Smooth muscle cell (in vitro differentiated cells): ENCODE measurements around the gene C2orf74. TPM values are rescaled to one million over a fixed set of nuclear protein-coding genes. Genes with fewer than 3 reads are reported as not detected.

Experiments used
- DNase-seq: peaks from one replicate; lab custom pipeline; 2025; ENCODE audit not compliant: unreplicated experiment; lab: John Stamatoyannopoulos, UW
- H2AFZ ChIP-seq: fragments of 200-600 bp; sonication (generic); 2 replicates; pipeline ENCODE4 v1.6.0; 2016; ENCODE audit warnings: antibody characterized with exemption, low read depth, mild to moderate bottlenecking
- H3F3A ChIP-seq: fragments of 200-600 bp; sonication (generic); 2 replicates; pipeline ENCODE4 v1.6.0; 2017; ENCODE audit warnings: antibody characterized with exemption, low read depth
- H3K27ac ChIP-seq: fragments of 200-600 bp; sonication (generic); 2 replicates; pipeline ENCODE4 v1.5.1; 2016; ENCODE audit warnings: low read depth, mild to moderate bottlenecking
- H3K27me3 ChIP-seq: fragments of 200-600 bp; sonication (generic); 2 replicates; pipeline ENCODE4 v1.6.1; 2016; ENCODE audit warnings: low read depth, mild to moderate bottlenecking
- H3K36me3 ChIP-seq: fragments of 200-600 bp; sonication (generic); 2 replicates; pipeline ENCODE4 v1.5.1; 2016; ENCODE audit warnings: low read depth
- H3K4me1 ChIP-seq: fragments of 200-600 bp; sonication (generic); 2 replicates; pipeline ENCODE4 v1.5.1; 2016; ENCODE audit warnings: low read depth
- H3K4me2 ChIP-seq: fragments of 200-600 bp; sonication (generic); 2 replicates; pipeline ENCODE4 v1.6.0; 2016; ENCODE audit warnings: mild to moderate bottlenecking
- H3K4me3 ChIP-seq: fragments of 200-600 bp; sonication (generic); 2 replicates; pipeline ENCODE4 v1.5.1; 2016; ENCODE audit warnings: mild to moderate bottlenecking
- H3K79me2 ChIP-seq: fragments of 200-600 bp; sonication (generic); 2 replicates; pipeline ENCODE4 v1.6.0; 2016; ENCODE audit warnings: low read depth, mild to moderate bottlenecking
- H3K9ac ChIP-seq: fragments of 200-600 bp; sonication (generic); 2 replicates; pipeline ENCODE4 v1.6.0; 2016; ENCODE audit warnings: low read depth
- H3K9me3 ChIP-seq: fragments of 200-600 bp; sonication (generic); replicated peaks from 2 replicates; pipeline ENCODE4 v1.5.1; 2016; ENCODE audit warnings: low read depth
- H4K20me1 ChIP-seq: fragments of 200-600 bp; sonication (generic); 2 replicates; pipeline ENCODE4 v1.6.0; 2016; ENCODE audit warnings: low read depth
- CTCF ChIP-seq: fragments of 200-600 bp; sonication (generic); IDR thresholded peaks from 2 replicates; pipeline ENCODE4 v1.5.1; 2017; ENCODE audit warnings: borderline replicate concordance, mild to moderate bottlenecking, antibody characterized with exemption; ENCODE audit not compliant: insufficient read depth, poor library complexity, severe bottlenecking
- WGBS: methylation state at CpG from one replicate; pipeline ENCODE4 v1.1.7; 2016; ENCODE audit warnings: low lambda C conversion rate; 5-methylcytosine and 5-hydroxymethylcytosine counted together
- polyA plus RNA-seq: library from polyadenylated mRNA; unstranded; fragments of >200 nt; fragmentation: Nextera tagmentation; extraction: Ambion mirVana; gene quantifications from 2 replicates; pipeline ENCODE4 v1.2.1, GENCODE V29; 2016
- total RNA-seq: library from RNA; depleted of rRNA; stranded (reverse); fragments of >200 nt; gene quantifications from 2 replicates; pipeline ENCODE4 v1.2.3, GENCODE V29; 2014

Gene C2orf74
- total and polyA plus RNA-seq, 2 experiments from 2014 or later, result 4.2 to 7.9 TPM

DNA sequence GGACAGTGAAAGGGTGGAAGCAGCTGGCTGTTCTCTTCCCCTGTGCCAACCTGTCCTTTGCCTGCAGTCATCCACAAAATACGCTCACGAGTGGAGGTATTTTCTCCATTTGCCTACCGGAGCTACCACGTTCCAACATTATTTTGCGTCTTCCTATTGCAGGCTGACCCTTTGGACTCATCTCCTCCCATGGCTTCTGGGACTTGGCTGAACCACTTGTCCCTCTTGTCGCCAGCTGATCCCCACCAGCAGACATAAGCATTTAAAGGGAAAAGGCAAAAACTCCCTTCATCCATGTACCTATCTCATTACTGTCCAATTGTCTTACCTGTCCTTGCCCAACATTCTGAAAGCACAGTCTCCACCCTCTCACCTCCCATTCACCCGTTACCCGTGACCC, 13.0 kb downstream of the C2orf74 start:
- WGBS, result 97% methylated on average over 8 of the region's 8 CpGs
- Histone ChIP-seq H4K20me1 (no peaks in the 10 kb centered on the region), H3K36me3 (no peaks in the 10 kb centered on the region), H3F3A (peaks cover 17% of the 10 kb centered on the region), H3K27me3 (no peaks in the 10 kb centered on the region), H3K4me1 (peaks cover 21% of the 10 kb centered on the region), H3K4me2 (no peak overlapping the region), H2AFZ (no peak overlapping the region), H3K9me3 (no peaks in the 10 kb centered on the region), H3K79me2 (peaks cover 20% of the 10 kb centered on the region), H3K9ac (no peak overlapping the region), H3K4me3 (no peak overlapping the region), H3K27ac (no peak overlapping the region)
- no peak for TF ChIP-seq CTCF
- DNase-seq, result no peak

DNA sequence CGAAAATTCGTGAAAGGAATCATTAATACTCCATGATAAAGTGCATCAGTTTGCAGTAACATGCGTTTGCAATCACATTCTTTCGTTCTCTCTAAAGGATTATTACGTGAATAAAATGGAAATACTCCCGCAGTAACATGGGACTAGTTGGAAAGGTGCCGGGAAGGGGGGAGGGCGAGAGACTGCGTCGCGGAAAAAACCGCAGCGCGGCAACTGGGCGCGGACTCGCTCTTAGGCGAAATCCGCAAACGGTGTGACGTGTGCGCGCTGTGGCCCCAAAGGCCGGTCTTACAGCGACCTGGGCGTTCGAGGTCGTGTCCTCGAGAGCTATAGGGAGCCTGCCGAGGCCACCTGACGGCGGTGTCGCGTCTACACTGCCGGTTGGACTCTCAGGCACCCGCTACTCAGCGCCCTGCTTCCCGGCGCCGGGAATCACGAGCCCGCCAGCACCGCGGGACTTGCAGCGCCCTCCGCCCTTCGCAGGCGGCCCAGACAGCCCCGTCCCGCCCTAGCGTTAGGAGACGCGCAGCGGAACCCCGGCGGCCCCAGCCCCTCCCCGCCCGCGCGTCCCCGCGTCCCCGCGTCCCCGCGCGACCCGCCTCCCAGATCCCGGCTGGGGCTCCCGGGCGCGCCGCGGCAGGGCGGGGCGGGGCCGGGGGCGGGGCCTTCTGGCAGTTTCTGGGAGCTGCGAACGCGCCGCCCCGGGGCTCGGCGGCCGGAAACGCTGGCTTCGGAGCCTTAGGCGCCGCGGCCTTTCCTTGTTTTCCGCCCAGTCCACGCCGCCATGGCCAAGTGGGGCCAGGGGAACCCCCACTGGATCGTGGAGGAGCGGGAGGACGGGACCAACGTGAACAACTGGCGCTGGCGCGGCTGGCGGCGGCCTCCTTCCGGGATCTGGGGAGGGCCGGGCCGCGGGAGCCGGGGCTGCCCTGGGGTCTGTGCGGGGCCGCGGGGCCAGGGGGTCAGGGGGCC, 15.1 kb downstream of the C2orf74 start:
- Histone ChIP-seq H3K9me3 (no peaks in the 10 kb centered on the region), H2AFZ (peak overlapping the region; percentile 92), H3K4me1 (peaks cover 25% of the 10 kb centered on the region), H3K27me3 (no peaks in the 10 kb centered on the region), H3K27ac (peak overlapping the region; percentile 87), H3K36me3 (no peaks in the 10 kb centered on the region), H3F3A (peaks cover 17% of the 10 kb centered on the region), H3K9ac (peak overlapping the region; percentile 98), H3K4me3 (peak overlapping the region; percentile 93), H3K79me2 (peaks cover 35% of the 10 kb centered on the region), H4K20me1 (no peaks in the 10 kb centered on the region), H3K4me2 (peak overlapping the region; percentile 97)
- WGBS, result 3% methylated on average over 60 of the region's 111 CpGs
- TF ChIP-seq CTCF, result no peak
- peak; percentile 86 for DNase-seq

DNA sequence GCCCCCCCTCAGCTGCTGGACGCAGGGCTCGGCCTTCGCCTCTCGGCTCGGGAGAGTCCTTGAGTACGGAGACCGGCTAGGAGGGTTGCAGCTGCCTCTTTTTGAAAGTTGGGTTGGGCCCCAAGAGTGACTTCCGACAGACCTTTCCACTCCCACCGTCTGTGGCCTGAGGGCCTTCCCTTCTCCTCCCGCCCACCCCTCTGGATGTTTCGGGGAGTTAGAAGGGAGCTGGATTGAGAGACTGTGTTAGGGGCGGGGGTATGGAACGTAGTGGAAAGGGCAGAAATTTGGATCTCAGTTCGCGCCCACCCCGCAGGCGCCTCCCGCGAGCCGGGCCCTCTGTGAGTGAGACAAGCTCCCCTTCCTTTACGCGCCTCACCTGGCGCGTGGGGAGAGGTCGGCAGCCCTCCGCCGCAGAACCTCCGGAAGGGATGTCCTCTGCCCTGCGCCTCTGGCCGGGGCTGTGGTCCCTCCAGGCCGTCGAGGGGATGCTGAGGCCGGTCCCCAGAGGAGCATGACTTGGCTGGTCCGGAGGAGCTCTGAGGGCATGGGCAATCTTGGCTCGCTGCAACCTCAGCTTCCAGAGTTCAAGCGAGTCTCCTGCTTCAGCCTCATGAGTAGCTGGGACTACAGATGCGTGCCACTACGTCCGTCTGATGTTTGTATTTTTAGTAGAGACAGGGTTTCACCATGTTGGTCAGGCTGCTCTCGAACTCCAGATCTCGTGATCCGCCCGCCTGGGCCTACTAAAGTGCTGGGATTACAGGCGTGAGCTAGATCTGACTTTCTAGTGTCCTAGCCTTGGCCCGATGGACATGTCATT, 15.9 kb downstream of the C2orf74 start:
- Histone ChIP-seq H4K20me1 (peaks cover 5% of the 10 kb centered on the region), H3K27ac (peak overlapping the region; percentile 87), H3K9ac (peak overlapping the region; percentile 98), H3K4me3 (peak overlapping the region; percentile 93), H3K79me2 (peaks cover 44% of the 10 kb centered on the region), H3K27me3 (no peaks in the 10 kb centered on the region), H3K36me3 (peaks cover 5% of the 10 kb centered on the region), H3K9me3 (no peaks in the 10 kb centered on the region), H3K4me1 (peaks cover 25% of the 10 kb centered on the region), H2AFZ (peak overlapping the region; percentile 92), H3K4me2 (peak overlapping the region; percentile 97), H3F3A (peaks cover 17% of the 10 kb centered on the region)
- no peak for DNase-seq
- no peak for TF ChIP-seq CTCF
- 36% methylated on average over 41 of the region's 45 CpGs for WGBS
